Panc1 (cell line): ENCODE data around the gene EHD1. TPM values are rescaled to one million over a fixed set of nuclear protein-coding genes. Genes with fewer than 3 reads are reported as not detected.

Experiments used
- ATAC-seq: fragments of 200-7000 bp; cut with Tn5 transposase; 2 replicates; pipeline ENCODE4 v1.9.1; 2020; ENCODE audit warnings: mild to moderate bottlenecking, moderate library complexity
- BruUV-seq: library from RNA; stranded (reverse); fragments of 400-500 nt; replicated peaks from 2 replicates; lab custom pipeline; 2021; lab: Mats Ljungman, UMichigan
- CTCF ChIA-PET: fragments of 300-600 bp; sonication (Branson Sonifier 250); formaldehyde crosslinking; loops from one replicate; lab custom pipeline; 2022; ENCODE audit warnings: antibody characterized with exemption; lab: Charles Lee
- POLR2A ChIA-PET: fragments of 300-600 bp; sonication (Branson Sonifier 250); formaldehyde crosslinking; loops from one replicate; lab custom pipeline; 2022; ENCODE audit warnings: antibody characterized with exemption; lab: Charles Lee
- DNase-seq: peaks from one replicate; pipeline ENCODE4 v3.0.0-alpha.2; 2010; ENCODE audit warnings: low read depth, low spot score
- H3K27ac ChIP-seq: 2 replicates; pipeline ENCODE4 v1.5.1; 2011; ENCODE audit warnings: mild to moderate bottlenecking, low read length, inconsistent platforms
- H3K27me3 ChIP-seq: fragments of 200-500 bp; sonication (Bioruptor generic); 2 replicates; pipeline ENCODE4 v1.6.0; 2014; ENCODE audit warnings: low read length, inconsistent platforms; ENCODE audit not compliant: control insufficient read depth, insufficient read depth
- H3K36me3 ChIP-seq: fragments of 200-500 bp; sonication (Bioruptor generic); 2 replicates; pipeline ENCODE4 v1.5.1; 2014; ENCODE audit warnings: inconsistent platforms, mild to moderate bottlenecking, low read length, moderate library complexity; ENCODE audit not compliant: control insufficient read depth, insufficient read depth
- H3K4me1 ChIP-seq: 2 replicates; pipeline ENCODE4 v1.5.1; 2011; ENCODE audit warnings: inconsistent platforms, mild to moderate bottlenecking, low read length, moderate library complexity; ENCODE audit not compliant: control insufficient read depth, insufficient read depth
- H3K4me3 ChIP-seq, 2 experiments: 2 replicates each; pipeline ENCODE4 v1.5.1; 2011 to 2012; ENCODE audit warnings: low read depth in 2 of 2, low read length in 2 of 2, mild to moderate bottlenecking in 2 of 2, inconsistent platforms in 1 of 2, moderate library complexity in 1 of 2
- H3K9me3 ChIP-seq: fragments of 200-500 bp; sonication (Bioruptor generic); 2 replicates; pipeline ENCODE4 v1.5.1; 2014; ENCODE audit warnings: low read depth, mild to moderate bottlenecking, inconsistent platforms, low read length, moderate library complexity; ENCODE audit not compliant: control insufficient read depth, insufficient read depth
- POLR2AphosphoS5 ChIP-seq: IDR thresholded peaks from 2 replicates; pipeline ENCODE4 v1.6.1; 2012; ENCODE audit warnings: mild to moderate bottlenecking, low read depth, low read length, moderate library complexity
- SIN3A ChIP-seq: IDR thresholded peaks from 2 replicates; pipeline ENCODE4 v1.6.1; 2012; ENCODE audit warnings: low read depth, mild to moderate bottlenecking, low read length, moderate library complexity, borderline replicate concordance; ENCODE audit not compliant: insufficient read depth
- TCF7L2 ChIP-seq: IDR thresholded peaks from 2 replicates; pipeline ENCODE4 v1.6.1; 2011; ENCODE audit warnings: mild to moderate bottlenecking, low read depth, low read length, inconsistent platforms
- in situ Hi-C: cut with HindIII; loops from 2 replicates; pipeline ENCODE4 v1.10.0; 2016; ENCODE audit warnings: low sequenced_read_pairs, low pct_unique_long_range_greater_than_20kb
- intact Hi-C: fragments of 100-400 bp; cut with micrococcal nuclease; formaldehyde crosslinking; loops from one replicate; pipeline ENCODE4 v1.10.0; 2022; ENCODE audit not compliant: unreplicated experiment
- total RNA-seq: library from RNA; stranded (reverse); gene quantifications from one replicate; pipeline ENCODE4 v1.2.1, GENCODE V29; 2021; ENCODE audit not compliant: unreplicated experiment
- TF ChIP-seq, protein P1 (sequence below): fragments of 450-650 bp; IDR thresholded peaks from 2 replicates; pipeline ENCODE4 v1.5.1; 2017; ENCODE audit warnings: mild to moderate bottlenecking
- TF ChIP-seq, protein P2 (sequence below), 2 experiments: IDR thresholded peaks; 2 replicates each; pipeline ENCODE4 v1.6.1; 2011 to 2012; ENCODE audit warnings: low read depth in 2 of 2, control low read depth in 1 of 2, low read length in 1 of 2, mild to moderate bottlenecking in 1 of 2, moderate library complexity in 1 of 2; ENCODE audit not compliant: insufficient read depth in 1 of 2

The EHD1 gene
- total RNA-seq, 1 experiment from 2014 or later: 186 TPM

DNA sequence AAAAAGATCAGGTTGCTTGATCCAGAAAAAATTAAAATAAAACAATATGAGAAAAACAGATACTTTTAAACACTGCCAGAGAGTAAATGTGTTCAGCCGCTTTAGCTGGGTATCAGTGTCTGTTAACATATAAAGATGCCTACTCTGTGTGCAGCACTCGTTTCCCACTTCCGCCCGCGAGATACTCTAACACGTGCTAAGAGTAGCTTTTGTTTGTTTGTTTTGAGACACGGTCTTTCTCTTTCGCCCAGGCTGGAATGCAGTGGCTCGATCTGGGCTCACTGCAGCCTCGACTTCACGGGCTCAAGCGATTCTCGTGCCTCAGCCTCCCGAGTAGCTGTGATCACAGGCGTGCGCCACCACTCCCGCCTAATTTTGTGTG lies 67.5 kb downstream of the EHD1 start:
- in situ Hi-C loops (no loop called here), intact Hi-C loops (no loop called here)
- ATAC-seq: peak; percentile 50
- CTCF ChIA-PET: no interaction called here
- POLR2A ChIA-PET: interaction anchor here (0.5 to 0.6 kb wide), 2 partner anchors 13 to 707 kb away, joined by 6 to 13 read pairs; no protein-coding TSS in a partner anchor
- Histone ChIP-seq H3K27me3 (no peaks in the 10 kb centered on the region), H3K4me3 (peak overlapping the region; percentile 73 to 79), H3K4me1 (peaks cover 5% of the 10 kb centered on the region; the same call in 1 of the 2 replicates), H3K27ac (peak overlapping the region; percentile 71), H3K9me3 (no peaks in the 10 kb centered on the region), H3K36me3 (no peaks in the 10 kb centered on the region)
- BruUV-seq: no TSS peak
- TF ChIP-seq, protein P1, sequence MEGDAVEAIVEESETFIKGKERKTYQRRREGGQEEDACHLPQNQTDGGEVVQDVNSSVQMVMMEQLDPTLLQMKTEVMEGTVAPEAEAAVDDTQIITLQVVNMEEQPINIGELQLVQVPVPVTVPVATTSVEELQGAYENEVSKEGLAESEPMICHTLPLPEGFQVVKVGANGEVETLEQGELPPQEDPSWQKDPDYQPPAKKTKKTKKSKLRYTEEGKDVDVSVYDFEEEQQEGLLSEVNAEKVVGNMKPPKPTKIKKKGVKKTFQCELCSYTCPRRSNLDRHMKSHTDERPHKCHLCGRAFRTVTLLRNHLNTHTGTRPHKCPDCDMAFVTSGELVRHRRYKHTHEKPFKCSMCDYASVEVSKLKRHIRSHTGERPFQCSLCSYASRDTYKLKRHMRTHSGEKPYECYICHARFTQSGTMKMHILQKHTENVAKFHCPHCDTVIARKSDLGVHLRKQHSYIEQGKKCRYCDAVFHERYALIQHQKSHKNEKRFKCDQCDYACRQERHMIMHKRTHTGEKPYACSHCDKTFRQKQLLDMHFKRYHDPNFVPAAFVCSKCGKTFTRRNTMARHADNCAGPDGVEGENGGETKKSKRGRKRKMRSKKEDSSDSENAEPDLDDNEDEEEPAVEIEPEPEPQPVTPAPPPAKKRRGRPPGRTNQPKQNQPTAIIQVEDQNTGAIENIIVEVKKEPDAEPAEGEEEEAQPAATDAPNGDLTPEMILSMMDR: no peak
- TF ChIP-seq, protein P2, sequence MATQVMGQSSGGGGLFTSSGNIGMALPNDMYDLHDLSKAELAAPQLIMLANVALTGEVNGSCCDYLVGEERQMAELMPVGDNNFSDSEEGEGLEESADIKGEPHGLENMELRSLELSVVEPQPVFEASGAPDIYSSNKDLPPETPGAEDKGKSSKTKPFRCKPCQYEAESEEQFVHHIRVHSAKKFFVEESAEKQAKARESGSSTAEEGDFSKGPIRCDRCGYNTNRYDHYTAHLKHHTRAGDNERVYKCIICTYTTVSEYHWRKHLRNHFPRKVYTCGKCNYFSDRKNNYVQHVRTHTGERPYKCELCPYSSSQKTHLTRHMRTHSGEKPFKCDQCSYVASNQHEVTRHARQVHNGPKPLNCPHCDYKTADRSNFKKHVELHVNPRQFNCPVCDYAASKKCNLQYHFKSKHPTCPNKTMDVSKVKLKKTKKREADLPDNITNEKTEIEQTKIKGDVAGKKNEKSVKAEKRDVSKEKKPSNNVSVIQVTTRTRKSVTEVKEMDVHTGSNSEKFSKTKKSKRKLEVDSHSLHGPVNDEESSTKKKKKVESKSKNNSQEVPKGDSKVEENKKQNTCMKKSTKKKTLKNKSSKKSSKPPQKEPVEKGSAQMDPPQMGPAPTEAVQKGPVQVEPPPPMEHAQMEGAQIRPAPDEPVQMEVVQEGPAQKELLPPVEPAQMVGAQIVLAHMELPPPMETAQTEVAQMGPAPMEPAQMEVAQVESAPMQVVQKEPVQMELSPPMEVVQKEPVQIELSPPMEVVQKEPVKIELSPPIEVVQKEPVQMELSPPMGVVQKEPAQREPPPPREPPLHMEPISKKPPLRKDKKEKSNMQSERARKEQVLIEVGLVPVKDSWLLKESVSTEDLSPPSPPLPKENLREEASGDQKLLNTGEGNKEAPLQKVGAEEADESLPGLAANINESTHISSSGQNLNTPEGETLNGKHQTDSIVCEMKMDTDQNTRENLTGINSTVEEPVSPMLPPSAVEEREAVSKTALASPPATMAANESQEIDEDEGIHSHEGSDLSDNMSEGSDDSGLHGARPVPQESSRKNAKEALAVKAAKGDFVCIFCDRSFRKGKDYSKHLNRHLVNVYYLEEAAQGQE (IDR thresholded peaks at IDR 0.05; ENCODE audit: insufficient read depth in 1 of 2, low read depth in 2 of 2, low read length in 1 of 2): no peak
- no peak for TF ChIP-seq TCF7L2
- no peak for TF ChIP-seq POLR2AphosphoS5
- no peak for TF ChIP-seq SIN3A
- no peak for DNase-seq

DNA sequence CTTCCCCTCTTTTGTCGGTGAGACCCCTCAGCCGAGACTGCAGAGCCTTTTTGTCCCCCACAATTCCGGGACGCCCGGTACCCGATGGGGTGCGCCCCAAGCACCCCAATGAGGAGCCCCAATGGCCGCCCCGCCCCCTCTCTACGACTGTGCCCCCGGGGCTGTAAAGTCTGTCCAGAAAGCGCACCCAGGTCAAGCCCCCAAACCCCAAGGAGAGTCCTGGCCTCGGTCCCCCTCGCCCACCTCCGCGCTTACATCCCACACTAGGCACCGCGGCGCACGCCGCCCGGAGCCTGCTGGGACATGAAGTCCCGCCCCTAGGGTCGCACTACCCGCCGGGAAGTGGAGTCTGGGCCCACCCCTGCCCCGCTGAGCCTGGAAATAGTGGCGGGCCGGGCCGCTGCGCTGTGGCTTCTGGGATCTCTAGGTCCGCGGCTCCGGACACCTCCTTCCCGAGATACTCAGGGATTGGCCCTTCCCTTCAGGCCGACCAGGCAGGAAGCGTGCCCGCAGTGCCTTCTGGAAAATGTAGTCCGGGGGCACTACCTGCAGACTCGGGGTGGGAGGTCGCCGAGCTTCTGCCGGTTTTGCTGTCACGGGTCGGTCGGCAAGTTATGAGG lies 68.0 kb downstream of the EHD1 start, which contains the start of gene MEN1:
Gene MEN1 (minus strand): TSS at position 281 of the 620 bp plus-strand sequence. CDS start 442 bp downstream, outside the sequence.
- ChIA-PET CTCF (interaction anchor here (0.8 kb wide), 1 partner anchor 78 kb away, joined by 3 read pairs; no protein-coding TSS in a partner anchor), POLR2A (interaction anchor here (0.5 to 0.6 kb wide), 2 partner anchors 12 to 707 kb away, joined by 6 to 13 read pairs; no protein-coding TSS in a partner anchor)
- Histone ChIP-seq H3K4me3 (peak within 1 kb of the TSS; percentile 73 to 79), H3K4me1 (peaks cover 5% of the 10 kb centered on the region; the same call in 1 of the 2 replicates), H3K27ac (peak within 1 kb of the TSS; percentile 81), H3K9me3 (no peaks in the 10 kb centered on the region), H3K27me3 (no peaks in the 10 kb centered on the region), H3K36me3 (no peaks in the 10 kb centered on the region)
- no TSS peak for BruUV-seq
- peak; percentile 100 for ATAC-seq
- intact Hi-C loops: no loop called here
- in situ Hi-C loops: no loop called here
- DNase-seq: peak; percentile 81
- TF ChIP-seq, protein P2 (IDR thresholded peaks at IDR 0.05; ENCODE audit: insufficient read depth in 1 of 2, low read depth in 2 of 2, low read length in 1 of 2): no peak
- TF ChIP-seq TCF7L2 (0 out of 2 replicates have a peak, but pooled peaks have one; percentile 24), SIN3A (no peak; the same call in none of the 2 replicates), POLR2AphosphoS5 (peak; percentile 90)
- TF ChIP-seq, protein P1: no peak
